GM12892 (cell line): ENCODE measurements around the gene HMCN1.
"Not testable (repeated sequence)": the region's sequence is repeated elsewhere in the genome, so short reads cannot be mapped to it uniquely, and the experiment has no call there.

Experiments used
- DNase-seq: peaks from one replicate; pipeline ENCODE4 v3.0.0; 2011; ENCODE audit not compliant: insufficient read length
- FAIRE-seq: peaks from 2 replicates; lab custom pipeline; 2011; peaks lifted over from hg19 to GRCh38; lab: Jason Lieb, UNC
- POLR2A ChIP-seq: IDR thresholded peaks from 2 replicates; pipeline ENCODE4 v1.6.1; 2011; ENCODE audit warnings: low read depth, low read length, control low read depth
- POLR2AphosphoS5 ChIP-seq: IDR thresholded peaks from 2 replicates; pipeline ENCODE4 v1.6.1; 2011; ENCODE audit warnings: low read depth, low read length, control low read depth
- TAF1 ChIP-seq: IDR thresholded peaks from 2 replicates; pipeline ENCODE4 v1.6.1; 2011; ENCODE audit warnings: low read depth, mild to moderate bottlenecking, control low read depth, low read length, borderline replicate concordance

Gene HMCN1

DNA sequence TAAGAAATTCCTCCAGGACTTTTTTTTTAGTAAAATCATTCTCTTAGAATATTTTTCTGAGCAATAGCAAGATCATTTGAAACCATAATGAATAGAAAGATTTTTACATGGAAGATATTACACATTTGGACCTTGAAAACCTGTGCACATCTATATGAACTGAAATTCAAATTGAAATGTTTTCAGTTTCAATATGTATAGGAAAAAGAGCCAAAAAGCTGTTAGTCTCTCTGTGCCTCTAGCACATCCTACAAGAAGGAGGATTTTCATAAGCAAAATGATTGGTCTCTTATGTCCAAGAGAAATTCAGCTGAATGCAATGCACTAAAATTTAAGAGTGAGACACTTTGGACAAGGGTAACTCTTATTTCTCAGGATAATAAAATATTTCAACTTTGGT, 8.2 kb downstream of the HMCN1 start:
- DNase-seq: no peak
- TF ChIP-seq POLR2AphosphoS5: no peak
- no peak for TF ChIP-seq TAF1
- TF ChIP-seq POLR2A: no peak
- FAIRE-seq: no peak

DNA sequence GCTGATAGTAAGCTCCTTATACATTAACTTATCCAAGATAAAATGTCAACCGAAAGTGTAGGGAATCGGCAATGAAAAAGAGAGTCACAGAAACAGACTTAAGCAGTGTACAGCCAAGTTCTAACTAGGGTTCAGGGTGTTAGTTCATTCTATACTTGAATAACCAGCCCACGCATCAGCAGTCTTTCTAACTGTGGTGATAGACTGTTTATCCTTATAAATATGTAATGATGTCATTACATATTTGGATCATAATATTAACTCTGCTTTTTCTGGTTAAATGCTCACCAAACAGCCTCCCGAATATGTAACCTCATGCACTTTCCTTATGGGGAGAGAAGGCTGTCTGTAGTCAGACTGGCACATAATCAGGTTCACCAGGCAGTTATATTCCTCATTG, 11.0 kb downstream of the HMCN1 start:
- no peak for FAIRE-seq
- TF ChIP-seq POLR2AphosphoS5 (no peak), POLR2A (no peak), TAF1 (no peak)
- DNase-seq: no peak

DNA sequence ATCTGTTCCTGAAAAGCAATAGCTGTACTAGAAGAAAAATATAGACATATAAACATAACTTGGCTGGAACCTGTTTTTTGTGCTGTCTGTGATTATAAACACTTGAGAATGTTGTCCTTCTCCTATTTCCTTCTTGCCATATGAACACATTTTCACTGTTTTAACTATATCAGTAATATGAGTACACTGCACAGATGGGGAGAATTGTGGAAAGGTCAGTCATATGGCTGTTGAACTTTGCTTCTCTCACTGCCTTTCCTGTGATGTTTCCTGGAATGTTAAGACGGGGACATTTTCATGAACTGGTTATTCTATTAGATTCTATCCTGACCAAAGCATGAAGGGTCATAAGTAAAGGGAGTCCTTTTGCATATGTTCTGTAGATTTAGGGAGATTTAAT, 24.9 kb downstream of the HMCN1 start:
- DNase-seq (no peak), FAIRE-seq (no peak)
- TF ChIP-seq TAF1: no peak
- no peak for TF ChIP-seq POLR2AphosphoS5
- no peak for TF ChIP-seq POLR2A

DNA sequence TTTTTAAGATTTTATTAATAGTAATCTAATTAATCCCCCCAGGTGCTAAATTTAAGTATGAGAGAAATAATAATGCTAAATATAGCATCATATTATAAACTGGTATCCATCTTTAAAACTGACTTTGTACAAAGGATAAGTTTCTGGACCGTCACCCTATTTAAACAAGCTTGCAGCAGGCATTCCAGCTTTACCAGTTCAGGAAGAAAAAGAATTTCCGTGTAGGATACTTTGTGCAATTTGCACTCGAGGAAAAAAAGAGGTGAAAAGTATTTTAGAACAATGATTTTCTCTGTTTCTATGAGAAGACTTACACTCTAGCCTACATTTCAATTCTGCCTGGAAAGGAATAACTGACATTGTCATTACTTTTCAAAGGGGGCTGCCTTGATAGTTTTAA, 27.6 kb downstream of the HMCN1 start:
- DNase-seq: no peak
- no peak for FAIRE-seq
- TF ChIP-seq TAF1 (no peak), POLR2A (no peak), POLR2AphosphoS5 (no peak)

DNA sequence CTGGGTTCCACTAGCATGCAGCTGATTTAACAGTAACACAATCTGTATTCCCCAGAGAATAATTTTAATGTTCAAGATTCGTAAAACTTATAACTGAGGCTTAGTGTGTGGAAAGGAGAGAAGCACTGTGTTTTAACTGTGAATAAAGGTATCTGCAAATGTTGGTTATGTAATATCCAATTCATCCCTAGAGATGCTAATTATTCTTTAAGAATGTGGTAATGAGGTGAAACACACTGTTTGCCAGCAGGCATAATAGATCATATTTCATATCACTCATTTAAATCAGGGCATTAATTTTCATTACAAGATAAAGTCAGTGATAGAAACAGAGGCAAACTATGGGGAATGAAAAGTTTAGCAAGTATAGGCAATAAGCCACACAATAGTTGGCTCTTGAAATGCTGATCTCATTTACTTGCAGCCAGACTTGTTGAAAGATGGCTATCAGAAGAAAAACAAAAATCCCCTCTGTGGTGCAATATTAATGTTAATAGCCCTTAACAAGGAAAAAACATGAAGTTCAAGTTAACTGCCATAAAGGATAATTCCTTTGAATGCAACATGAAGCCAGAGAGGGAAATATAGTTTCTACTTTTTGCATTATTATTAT, 33.4 kb downstream of the HMCN1 start:
- FAIRE-seq (no peak), DNase-seq (no peak)
- TF ChIP-seq POLR2AphosphoS5 (no peak), POLR2A (no peak), TAF1 (no peak)

DNA sequence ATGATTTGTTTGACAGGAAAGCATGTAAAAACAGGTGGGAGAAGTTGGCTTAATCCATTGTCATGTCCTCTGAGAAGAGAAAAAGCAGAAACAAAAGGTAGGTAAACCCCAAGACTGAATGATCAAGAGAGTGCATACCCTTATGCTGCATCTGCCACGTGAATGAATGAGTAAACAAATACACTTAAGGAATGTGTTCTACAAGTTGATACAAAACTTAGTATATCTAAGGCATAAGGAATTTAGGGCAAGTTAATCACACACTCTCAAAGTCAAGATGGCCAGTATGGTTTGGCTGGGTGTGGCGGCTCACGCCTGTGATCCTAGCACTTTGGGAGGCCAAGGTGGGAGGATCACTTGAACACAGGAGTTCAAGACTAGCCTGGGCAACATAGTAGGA, 34.2 kb downstream of the HMCN1 start:
- FAIRE-seq (no peak), DNase-seq (no peak)
- no peak for TF ChIP-seq POLR2AphosphoS5
- TF ChIP-seq POLR2A: no peak
- TF ChIP-seq TAF1: no peak

DNA sequence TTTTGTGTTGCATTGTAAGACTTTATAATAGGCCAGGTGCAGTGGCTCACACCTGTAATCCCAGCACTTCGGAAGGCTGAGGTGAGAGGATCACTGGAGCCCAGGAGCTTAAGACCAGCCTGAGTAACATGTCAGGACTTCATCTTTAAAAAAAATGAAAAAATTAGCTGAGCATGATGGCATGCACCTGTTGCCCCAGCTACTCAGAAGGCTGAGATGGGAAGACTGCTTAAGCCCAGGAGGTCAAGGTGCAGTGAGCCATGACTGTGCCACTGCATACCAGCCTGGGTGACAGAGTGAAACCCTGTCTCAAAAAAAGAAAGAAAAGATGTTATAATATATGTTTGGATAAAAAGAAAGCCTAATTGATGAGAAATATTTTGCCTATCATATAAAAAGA, 34.9 kb downstream of the HMCN1 start:
- DNase-seq (no peak), FAIRE-seq (no peak)
- TF ChIP-seq POLR2A (no peak), TAF1 (no peak), POLR2AphosphoS5 (no peak)

DNA sequence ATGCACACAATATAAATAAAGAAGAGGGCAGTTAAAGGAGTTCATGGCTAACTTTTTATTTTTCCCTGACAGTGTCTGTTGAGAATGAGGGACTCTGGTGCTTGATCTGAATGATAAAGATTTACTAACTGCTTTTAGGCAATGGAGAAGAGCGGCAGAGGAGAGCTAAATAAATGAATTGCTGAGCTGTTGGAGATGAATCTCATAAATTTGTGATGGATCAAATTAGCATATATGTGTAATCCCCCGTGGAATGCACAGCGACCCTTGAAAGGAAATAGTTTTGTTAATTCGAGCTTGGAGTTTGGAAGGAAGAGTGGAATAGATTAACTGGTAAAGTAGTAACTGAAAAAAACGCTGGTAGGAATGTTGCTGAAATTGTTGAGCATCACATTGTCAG, 40.2 kb downstream of the HMCN1 start:
- no peak for DNase-seq
- FAIRE-seq: no peak
- no peak for TF ChIP-seq POLR2A
- TF ChIP-seq TAF1: no peak
- no peak for TF ChIP-seq POLR2AphosphoS5

DNA sequence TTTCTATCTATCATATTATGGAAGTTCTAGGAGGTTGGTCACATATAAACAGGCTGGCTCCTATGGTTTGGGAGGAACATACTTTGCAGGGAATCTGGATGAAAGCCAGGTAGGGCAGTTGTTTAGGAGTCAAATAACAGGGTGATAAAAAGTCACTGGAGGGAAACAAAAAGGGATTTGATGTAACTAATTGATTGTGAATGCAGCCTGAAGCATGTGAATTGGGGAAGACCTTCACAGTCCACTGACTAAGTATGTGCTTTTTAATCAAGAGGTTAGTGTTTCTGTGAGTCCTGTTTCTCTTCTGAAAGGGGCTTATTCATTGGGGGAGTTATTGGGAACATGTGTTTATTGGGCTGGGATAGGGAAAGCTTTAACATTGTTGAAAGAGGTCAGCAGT, 41.3 kb downstream of the HMCN1 start:
- TF ChIP-seq POLR2AphosphoS5: no peak
- no peak for TF ChIP-seq POLR2A
- no peak for TF ChIP-seq TAF1
- DNase-seq (no peak), FAIRE-seq (no peak)

DNA sequence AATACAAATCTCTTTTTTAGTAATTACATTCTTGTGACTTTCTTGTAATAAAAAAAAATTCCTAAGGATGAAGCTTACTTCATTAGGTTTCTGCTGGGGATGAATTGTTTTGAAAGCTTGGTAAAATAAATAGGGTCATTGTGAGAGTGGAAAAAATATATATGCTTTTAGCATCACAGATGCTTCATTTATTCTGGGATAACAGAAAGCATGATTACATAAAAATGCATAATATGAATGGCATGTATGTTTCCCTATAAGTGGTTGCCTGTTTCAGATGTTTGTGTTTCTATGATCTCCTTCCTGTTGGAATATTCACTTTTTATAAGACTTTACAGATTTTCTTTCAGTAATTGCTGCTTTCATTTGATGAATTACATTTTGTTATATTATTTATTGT, 42.3 kb downstream of the HMCN1 start:
- TF ChIP-seq TAF1: no peak
- TF ChIP-seq POLR2AphosphoS5: no peak
- TF ChIP-seq POLR2A: no peak
- no peak for FAIRE-seq
- DNase-seq: no peak

DNA sequence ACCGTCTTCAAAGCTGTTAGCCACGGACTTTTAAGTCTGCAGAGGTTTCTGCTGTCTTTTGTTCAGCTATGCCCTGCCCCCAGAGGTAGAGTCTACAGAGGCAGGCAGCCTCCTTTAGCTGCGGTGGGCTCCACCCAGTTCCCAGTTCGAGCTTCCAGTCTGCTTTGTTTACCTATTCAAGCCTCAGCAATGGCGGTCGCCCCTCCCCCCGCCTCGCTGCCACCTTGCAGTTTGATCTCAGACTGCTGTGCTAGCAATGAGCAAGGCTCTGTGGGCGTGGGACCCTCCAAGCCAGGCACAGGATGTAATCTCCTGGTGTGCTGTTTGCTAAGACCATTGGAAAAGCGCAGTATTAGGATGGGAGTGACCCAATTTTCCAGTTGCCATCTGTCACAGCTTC, 49.7 kb downstream of the HMCN1 start:
- not testable (repeated sequence) for FAIRE-seq, DNase-seq

DNA sequence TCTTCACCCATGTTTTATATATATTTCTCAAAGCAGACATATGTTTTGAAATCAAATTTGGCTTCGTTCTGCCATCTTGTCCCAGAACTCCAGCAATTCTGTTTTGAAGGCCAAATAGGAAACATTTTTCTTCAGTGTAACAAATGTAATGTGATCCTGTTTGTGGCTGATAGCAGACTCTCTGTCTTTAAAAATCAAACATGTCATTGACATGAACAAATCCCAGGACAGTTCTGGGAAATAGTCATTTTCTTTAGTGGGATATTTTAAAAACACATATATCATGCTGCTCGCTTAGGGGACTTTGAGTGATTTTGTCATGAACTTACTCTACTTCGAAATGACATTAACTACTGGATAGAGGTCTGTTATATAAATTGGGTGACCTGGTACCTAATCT, 51.4 kb downstream of the HMCN1 start:
- TF ChIP-seq POLR2AphosphoS5 (no peak), POLR2A (no peak), TAF1 (no peak)
- no peak for FAIRE-seq
- no peak for DNase-seq

DNA sequence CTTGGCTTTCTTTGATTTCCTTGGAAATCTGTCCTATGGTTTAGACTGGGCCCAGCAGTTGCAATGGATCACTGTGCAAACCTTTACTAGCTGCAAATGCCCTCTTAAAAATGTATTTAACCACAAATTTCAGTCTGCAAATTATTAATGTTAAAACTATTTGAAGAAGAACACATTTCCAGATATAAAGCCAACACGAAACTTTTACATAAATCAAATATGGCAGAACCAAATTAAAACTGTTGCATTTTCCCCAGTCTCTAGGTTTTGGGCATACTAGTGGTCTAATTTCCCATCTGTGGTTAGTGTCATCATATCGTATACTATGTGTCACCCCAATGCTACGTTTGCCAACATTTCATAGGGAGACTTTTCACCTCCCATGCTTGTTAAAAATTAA, 52.3 kb downstream of the HMCN1 start:
- FAIRE-seq (no peak), DNase-seq (no peak)
- no peak for TF ChIP-seq POLR2A
- TF ChIP-seq POLR2AphosphoS5: no peak
- TF ChIP-seq TAF1: no peak
